GM08714 (cell line): Measurements from ENCODE around the gene ANO1.

Experiments used
- H3K4me3 ChIP-seq: fragments of 200-500 bp; sonication (Bioruptor generic); 2 replicates; pipeline ENCODE4 v1.5.1; 2014; ENCODE audit warnings: mild to moderate bottlenecking, low read length, inconsistent platforms
- ZNF274 ChIP-seq: IDR thresholded peaks from 2 replicates; pipeline ENCODE4 v1.6.1; 2012; ENCODE audit warnings: mild to moderate bottlenecking, low read depth, low read length

The ANO1 gene

DNA sequence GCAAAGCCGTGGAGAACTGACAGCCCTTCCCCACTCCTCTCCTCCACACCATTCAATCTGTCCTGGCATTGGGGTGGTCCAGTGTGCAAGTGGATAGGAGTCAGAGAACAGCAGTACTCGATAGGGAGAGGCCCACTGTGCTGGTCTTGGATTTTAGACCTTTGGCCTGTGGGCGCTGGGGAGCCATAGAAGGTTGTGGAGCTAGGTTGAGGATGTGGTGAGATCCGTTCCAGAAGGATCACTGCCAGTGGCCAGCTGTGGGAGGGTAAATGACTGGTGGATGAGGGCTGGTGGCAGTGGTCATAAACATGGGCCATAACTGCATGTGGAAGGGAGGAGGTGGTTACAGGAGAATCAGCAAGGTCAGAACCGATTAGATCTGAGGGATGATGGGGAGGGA is 28.6 kb downstream of the ANO1 start:
- H3K4me3 ChIP-seq: no peak overlapping the region
- TF ChIP-seq ZNF274: no peak

DNA sequence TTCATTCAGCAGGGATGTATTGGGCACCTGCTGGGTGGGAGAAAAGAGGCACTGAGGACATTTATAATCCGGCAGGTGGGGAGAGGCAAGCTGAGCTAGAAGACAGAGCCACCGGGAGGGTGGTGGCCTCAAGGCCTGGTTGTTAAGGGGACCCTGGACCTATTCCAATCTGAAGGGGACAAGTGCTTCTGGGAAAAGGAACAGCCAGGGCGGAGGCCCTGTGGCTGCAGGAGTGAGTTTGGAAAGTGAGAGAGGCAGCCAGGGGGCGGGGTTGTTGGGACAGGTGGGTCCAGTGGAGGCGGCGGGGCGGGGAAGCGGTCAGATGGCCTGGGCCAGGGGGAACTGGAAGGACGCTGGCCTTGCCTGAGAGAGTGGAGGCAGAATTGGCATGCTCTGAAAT is 29.1 kb downstream of the ANO1 start:
- no peak overlapping the region for H3K4me3 ChIP-seq
- no peak for TF ChIP-seq ZNF274

DNA sequence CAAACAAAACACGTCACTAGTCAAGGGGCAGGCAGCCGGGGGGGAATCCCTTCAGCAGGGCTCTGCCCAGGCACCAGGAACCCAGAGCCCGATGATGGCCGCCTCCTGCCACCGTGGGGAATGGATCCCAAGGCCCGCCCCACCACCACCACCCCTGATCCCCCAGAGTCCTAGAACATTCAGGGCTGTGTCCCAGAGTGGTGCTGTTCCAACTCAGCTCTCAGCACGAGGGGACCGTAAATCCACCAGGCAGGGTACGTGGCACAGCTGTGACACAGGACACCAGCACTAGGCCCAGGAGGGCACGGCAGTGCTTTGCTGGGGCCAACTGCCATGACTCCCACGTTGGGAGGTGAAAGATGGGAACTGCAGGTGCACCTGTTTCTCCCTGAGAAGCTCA is 29.6 kb downstream of the ANO1 start:
- no peak overlapping the region for H3K4me3 ChIP-seq
- no peak for TF ChIP-seq ZNF274

DNA sequence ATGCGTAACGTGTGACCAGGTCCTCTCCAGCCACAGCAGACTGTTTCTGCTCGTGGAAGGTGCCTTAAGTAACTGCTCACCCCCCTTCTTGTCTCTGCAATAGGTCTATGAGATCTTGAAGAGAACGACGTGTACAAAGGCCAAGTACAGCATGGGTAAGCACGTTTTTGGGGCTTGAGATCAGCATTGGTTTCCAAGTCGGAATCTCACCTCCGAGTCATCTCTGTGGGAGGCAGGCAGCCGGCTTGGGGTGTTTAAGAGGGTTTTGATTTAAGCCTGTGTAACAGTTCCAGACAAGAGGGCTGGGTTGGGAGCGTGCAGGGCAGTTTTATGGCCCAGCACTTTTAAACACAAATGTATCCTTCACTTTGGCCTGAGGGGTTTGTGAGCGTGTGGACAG is 30.1 kb downstream of the ANO1 start:
- no peak overlapping the region for H3K4me3 ChIP-seq
- TF ChIP-seq ZNF274: no peak

DNA sequence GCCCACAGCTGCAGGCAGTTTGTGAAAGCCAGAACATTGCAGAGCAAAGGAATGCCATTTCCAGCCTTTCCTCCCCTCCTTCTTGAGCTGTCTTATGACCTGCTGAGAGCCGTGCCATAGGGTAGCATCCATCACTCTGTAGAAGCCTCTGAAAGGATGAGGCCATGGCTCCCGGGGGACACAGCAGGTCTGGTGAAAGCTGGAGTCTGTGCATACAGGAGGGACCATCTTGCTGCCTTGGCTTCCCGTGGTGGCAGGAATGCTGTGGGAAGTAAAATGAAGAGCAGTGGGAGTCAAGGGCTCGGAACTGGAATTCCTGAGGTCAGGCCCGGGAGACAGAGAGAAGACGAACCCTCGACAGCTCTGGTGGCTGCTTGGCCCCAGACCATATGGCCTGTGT is 30.9 kb downstream of the ANO1 start:
- H3K4me3 ChIP-seq: no peak overlapping the region
- TF ChIP-seq ZNF274: no peak

DNA sequence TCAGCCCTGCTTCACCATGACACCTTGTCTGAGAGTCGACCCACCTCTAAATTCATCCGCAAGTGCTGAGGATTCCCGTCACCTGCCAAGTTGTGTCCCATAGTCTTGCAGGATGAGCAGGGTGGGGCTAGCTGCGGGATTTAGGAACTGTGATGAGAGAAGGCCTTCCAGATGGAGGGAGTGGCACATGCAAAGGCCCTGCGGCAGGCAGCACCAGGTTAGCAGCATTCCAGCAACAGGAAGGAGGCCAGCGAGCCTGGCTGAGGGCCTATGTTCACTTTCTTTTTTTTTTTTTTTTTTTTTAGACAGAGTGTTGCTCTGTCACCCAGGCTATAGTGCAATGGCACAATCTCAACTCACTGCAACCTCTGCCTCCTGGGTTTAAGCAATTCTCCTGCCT is 31.8 kb downstream of the ANO1 start:
- H3K4me3 ChIP-seq: no peak overlapping the region
- no peak for TF ChIP-seq ZNF274

DNA sequence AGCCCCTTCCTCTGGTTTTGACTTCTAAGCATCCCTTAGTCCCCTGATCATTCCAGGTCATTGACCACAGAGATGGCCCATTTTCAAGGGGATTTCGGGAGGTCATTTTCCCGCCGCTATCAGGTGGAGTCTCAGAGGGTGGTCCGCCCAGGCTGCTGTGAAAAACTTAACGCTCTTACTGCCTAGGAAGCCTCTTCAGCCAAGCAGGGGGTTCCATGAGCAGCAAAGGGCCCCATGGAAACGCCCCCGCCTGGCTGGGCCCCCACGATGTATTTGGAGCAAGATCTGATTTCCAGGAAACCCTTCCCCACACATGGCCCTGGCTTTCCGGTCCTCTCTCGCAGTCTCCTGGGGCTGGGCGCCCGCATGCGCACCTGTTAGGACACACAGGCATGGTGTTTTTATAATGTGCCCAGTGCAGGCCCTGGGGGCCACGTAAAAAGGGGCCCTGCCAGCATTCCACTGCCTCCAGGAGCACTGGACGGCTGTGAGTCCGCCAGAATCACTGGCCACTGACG is 32.5 kb downstream of the ANO1 start:
- no peak for TF ChIP-seq ZNF274
- no peak overlapping the region for H3K4me3 ChIP-seq

DNA sequence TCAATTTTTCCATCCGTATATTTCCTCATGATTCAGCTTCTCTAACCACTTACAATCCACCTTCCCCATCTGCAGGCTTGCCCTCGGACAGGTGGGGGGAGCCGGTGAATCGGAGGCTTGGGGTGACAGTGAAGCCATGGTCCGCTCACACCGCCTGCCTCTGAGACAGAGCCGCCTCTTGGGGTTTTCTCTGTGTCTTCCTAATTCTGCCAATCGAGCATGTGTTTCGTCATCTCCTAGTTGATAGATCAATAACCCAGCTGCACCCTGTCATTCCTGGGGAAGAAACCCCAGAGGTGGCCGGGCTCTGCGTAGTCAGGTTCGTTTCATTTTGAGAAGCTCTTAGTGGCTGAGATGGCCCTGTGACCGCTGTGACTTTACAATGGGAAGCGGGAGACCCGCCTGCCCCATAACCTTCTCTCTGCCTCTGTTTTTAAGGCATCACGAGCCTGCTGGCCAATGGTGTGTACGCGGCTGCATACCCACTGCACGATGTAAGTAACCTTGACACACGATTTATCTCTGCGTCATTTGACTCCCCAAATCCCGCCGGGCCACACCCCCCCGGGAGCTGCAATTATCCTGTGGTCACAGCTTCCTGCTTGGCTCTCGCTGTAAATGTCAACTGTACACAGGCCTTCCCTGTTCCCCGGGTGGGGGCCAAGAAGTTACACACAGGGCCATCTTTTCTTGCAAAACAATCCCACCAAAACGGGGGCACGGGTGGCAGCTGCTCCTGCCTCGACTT is 33.3 kb downstream of the ANO1 start:
- no peak for TF ChIP-seq ZNF274
- H3K4me3 ChIP-seq: no peak overlapping the region

DNA sequence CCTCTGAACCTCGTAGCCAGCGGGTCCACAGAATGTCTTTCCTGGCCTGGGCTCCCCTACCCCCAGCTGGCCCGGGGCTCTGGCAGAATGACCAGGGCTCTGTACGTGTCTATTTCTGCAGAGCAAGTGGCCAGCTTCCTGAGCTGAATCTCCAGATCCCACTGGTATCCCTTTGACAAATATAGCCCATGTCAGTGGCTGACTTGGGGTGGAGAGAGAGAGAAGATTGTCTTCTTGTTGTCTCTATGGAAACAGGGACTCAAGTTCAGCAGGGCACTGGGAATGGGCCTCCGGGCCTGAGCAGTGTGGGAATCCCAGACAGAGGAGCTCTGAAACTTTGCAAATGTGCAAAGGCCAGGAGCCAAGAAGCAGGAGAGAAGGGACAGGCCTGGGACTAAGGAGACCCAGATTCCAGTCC is 33.9 kb downstream of the ANO1 start:
- no peak overlapping the region for H3K4me3 ChIP-seq
- TF ChIP-seq ZNF274: no peak

DNA sequence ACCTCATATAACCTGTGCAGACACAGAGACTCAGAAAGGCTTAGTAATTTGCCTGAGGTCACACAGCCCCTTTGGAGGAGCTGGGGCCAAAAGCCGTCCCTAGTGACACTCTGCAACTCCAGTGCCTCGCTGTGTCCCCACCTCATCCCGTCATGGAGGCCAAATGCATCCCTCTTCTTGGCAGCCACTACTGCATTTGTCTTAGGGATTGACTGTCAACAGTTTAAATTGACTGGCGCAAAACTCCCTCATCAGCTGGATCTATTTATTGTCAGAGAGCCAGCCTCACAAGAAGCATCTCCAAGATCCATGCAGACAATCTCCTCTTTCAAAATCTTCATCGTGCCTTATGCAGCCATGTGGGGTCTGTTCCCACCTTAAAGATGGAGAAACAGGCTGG is 35.7 kb downstream of the ANO1 start:
- H3K4me3 ChIP-seq: no peak overlapping the region
- TF ChIP-seq ZNF274: no peak

DNA sequence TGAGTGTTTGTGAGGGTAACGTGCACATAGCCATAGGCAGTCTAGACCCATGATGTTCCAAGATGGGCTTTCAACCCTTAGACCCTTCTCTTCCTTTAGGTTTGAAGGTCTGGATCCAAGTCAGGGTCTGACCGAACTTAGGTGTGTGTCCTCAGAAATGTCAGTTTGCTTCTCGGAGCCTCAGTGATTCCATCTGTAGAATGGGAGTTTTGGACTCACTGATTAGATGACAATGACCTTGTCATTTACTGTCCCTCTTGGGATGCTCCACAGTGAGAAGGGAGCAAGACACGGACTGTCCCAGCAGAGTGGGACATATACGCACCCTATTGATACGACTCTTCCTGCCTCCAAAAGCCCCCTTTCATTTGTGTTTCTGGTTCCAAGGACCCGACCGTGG is 37.7 kb downstream of the ANO1 start:
- TF ChIP-seq ZNF274: no peak

DNA sequence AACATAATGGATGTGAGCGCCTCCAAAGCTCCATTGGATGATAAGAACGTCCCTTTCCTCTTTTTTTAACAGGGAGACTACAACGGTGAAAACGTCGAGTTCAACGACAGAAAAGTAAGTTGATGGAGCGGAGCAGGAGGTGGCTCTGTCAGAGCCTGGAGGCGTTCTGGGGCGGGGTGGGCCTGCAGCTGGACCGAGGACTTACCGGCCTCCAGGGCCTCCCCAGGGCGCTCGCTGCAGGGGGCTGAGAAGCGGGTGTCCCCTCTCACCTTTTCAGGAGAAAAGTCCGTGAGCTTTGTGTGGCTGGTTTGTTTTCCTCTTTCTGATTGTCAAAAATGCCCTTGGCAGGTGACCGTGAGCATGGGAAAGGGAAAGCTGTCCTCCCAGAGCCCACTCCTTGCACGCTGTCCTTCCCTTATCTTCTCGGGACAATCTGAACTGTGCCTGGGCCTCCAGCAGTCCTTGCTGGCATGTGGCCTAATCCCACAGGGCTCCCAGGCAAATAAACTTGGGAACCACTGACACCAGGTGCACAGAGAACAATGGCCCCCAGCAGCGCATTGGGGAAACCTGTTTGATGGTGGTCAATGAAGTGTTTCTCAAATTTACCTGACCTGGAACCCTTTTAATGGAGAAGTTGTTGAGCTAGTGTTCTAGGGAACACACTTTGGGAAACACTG is 38.4 kb downstream of the ANO1 start:
- TF ChIP-seq ZNF274: no peak
- H3K4me3 ChIP-seq: no peak overlapping the region

More for the DNA sequence above, 37.7 kb downstream of the ANO1 start:
- H3K4me3 ChIP-seq: no peak overlapping the region

DNA sequence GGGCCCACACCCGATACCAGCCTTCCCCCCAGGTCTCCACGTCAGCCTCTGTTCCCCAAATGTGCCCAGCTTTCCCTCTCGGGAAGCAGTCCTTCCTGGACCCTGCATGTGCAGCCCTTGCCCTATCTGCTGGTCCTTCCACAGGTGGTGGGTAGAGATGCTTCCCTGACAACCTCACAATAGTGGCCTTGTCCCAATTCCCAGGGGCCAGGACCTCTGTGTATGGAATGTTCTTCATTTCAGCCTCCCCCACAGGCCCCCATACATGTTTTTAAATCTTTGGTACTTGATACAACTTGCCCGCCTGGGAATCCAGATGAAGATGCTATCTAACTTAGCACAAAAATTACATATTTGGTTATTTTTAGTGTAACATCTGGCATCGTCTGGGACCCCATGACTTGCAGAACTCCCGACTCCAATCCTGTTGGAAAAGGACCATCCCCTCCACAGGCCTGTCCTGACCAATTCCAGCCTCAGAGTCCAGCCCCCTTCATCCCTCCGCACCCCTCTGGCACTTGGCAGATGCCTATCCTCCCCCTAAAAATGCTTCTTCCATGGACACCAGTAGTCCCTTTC is 39.5 kb downstream of the ANO1 start:
- H3K4me3 ChIP-seq: no peak overlapping the region
- TF ChIP-seq ZNF274: no peak

DNA sequence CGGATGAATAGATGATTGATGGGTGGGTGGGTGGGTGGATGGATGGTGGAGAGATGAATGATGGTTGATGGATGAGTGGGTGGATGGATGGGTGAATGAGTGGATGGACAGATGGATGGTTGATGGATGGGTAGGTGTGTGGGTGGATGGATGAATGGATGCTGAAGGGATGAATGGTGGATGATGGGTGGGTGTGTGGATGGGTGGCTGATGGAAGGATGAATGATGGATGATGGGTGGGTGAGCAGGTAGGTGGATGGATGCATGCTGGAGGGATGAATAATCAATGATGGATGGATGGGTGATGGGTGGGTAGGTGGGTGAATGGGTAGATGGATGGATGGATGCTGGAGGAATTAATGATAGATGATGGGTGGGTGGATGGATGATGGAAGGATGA is 40.5 kb downstream of the ANO1 start:
- no peak for TF ChIP-seq ZNF274
- no peak overlapping the region for H3K4me3 ChIP-seq

DNA sequence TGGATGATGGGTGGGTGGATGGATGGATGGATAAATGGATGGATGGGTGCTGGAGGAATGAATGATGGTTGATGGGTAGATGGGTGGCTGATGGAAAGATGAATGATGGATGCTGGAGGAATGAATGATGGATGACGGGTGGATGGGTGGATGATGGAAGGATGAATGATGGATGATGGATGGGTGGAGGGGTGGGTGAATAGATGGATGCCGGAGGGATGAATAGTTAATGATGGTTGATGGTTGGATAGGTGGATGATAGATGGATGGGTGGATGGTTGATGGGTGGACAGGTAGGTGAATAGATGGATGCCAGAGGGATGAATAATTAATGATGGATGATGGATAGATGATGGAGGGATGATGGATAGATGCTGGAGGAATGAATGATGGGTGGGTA is 41.4 kb downstream of the ANO1 start:
- no peak for TF ChIP-seq ZNF274

More for the DNA sequence above, 41.4 kb downstream of the ANO1 start:
- no peak overlapping the region for H3K4me3 ChIP-seq
